Measurements from ENCODE around the gene IFI6.
"Not testable (repeated sequence)": the region's sequence is repeated elsewhere in the genome, so short reads cannot be mapped to it uniquely, and the experiment has no call there.

The IFI6 gene

GRCh38 chr1:27626031-27626935 is 45.7 kb downstream of the IFI6 start:
- no peak for DNase-seq

DNA sequence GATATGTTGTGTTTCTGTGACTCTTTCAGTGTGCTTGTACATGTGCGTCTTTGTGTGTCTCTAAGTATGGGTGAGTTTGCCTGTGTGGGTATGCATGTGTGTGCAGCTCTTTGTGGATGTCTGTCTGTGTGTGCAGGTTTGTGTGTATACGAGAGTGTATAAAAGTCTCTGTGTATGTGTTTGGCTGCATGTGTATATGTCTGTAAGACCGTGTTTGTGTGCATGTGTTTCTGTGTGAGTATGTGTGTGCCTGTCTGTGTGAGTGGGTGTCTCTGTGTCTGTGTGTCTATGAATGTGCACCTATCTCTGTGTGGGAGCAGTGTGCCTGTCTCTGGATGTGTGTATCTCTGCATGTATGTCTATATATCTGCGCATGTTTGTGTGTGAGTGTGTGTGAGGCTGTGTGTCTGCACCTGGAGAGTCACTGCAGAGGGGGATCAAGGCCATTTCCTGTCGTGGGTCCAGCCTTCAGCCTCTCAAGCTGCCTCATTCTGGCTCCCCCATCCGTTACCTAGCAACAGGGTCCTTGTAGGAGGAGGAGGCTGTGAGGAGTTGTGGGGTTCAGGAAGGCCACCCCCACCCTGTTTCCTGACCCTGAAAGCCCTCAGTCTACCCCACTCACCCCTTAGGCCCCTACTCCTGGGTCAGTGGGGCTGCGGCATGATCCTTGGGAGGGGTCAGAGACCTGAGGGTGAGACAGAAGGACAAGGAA is 47.4 kb downstream of the IFI6 start:
- no peak for DNase-seq

DNA sequence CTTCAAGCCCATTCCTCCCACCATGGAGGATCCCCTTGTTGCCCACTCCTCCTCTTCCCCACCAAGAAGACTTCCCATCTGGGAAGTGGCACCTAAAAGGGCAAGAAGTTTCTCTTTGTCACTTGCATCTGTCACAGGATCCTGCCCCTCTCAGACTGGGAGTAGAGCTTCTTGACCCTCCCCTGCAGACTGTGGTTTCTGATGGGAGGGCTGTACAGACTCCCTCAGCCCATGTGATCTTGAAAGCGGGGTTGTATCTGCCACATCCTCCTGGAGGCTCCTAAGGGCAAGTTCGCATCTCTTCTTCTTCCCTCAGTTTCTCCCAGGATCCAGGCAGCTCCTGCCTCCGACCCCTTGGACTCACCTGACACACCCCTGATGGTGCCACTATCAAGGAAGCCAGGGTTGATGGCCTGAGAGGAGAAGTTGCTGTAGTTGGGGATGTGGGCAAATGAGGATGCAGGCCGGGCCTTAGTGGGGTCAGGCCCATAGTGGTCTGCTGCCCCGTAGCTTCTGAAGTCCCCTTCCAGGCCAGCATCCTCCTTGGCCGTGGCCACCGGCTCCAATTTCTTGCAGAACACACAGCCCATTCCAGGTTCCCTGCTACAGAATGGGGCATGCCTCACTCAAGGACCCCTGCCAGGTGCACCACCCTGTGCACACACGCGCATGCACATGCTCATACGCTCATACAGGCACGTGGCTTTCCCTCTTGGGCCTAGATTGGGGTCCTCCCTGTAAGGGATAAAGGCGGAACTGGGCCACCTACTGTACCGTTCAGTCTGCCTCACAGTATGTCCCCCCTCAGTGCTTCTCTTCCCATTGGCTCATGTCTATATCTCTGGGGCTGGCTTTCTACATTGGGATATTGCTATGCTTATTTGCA is 48.4 kb downstream of the IFI6 start:
- no peak for DNase-seq

DNA sequence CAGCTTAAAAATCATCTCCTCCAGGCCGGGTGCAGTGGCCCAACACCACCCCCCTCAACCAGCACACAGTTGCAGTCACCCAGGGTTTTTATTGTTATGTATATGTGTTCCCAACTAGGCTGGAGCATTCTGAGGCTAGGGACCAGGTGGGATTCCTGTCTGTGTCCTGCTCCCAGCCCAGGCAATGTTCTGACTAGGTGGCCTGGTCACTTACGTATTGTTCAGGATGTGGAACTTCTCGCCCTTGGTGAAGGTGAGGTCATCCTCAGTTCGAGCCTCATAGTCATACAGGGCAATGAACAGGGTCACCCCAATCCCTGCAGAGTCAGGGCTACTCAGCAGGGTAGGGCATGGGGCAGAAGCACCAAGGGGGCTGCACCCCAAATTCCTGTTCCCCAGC is 49.2 kb downstream of the IFI6 start:
- no peak for DNase-seq

DNA sequence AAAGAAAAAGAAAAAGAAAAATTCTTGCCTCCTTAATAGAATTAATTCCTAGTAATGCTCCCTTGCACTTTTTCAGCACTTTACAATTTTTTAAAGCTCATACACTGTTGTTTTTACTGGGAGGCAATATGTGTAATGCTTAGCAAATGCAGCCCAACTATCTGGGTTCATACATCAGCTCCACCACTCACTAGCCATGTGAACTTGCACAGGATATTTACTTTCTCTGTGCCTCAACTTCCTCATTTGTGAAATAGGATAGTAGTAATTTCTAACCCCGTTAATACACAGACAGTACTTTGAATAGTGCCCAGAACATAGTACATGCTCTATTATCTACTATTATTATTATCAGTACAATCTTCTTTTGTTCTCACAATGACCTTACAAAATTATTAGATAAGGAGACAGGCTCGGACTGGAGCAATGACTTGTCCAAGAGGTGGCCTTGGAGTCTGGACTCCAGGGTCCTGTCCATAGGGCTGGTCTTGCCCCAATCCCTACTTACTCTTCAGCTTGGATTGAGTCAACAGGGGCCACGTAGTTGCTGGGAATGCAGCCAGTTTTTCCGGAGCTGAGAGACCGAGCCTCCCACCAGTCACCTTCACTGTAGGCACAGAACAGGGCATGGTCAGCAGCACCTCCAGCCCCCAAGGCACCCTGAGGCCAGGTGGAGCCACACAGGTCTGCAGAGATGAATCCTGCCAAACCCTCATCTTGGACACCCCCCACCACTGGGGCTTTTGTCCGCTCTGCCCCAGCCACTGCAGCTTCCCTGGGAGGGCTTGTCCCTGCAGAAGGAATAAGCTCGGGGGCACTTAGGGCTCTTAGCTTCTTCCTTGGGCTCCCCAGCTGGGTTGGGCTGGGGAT is 50.7 kb downstream of the IFI6 start:
- no peak for DNase-seq

- DNase-seq: not testable (repeated sequence)
Observed at GRCh38 chr1:27619782-27620438, 52.1 kb downstream of the IFI6 start.

DNA sequence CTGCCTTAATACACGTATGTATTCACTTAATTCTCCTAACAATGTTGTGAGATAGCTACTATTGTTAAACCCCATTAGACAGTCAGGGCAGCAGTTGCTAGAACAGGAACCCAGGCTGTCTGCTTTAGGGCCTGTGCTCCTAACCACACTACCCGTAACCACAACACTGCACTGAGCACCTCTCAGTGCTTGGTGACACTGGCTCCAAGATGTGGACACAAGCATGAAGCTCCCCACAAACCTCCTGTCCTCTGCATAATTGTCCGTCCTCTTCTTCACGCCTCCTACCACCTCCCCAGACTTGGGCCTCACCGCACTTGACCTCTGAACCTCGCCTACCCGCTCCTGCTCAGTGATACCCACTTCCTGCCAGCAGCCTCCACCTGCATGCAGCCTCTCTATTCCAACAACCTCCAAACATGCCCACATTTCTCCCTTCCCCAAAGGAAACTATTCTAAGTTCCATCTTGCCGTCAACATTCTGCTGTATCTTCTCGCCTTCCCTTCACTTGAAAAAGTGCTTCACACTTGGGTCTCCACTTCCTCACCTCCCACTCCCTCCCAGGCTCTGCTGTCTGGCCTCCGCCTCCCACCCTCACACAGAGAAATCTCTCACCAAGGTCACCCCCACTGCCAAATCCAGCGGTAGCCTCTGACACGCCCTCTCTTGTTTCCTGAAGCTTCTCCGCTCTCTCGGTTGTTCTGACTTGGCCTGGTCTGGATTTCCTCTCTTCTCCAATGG is 53.5 kb downstream of the IFI6 start:
- DNase-seq: no peak

DNA sequence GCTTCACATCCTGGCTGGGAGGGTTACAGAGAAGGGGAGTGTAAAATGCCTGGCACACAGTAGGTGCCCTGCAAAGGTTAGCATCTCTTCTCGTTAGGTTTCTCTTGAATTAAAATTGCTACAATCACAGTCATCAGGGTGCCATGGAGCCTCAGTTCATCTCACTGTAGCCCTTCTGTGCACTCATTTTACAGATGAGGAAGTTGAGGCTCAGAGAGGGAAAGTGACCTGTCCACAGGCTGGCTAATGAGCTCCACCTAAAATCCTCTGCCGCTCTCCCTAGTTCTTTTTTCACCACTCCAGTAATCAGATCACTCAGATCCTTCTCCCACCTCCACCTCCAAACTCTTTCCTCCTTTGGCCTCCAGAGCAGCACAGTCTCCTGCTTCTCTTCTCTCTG is 54.6 kb downstream of the IFI6 start:
- DNase-seq: no peak

GRCh38 chr1:27616441-27616840 is 55.6 kb downstream of the IFI6 start:
- no peak for DNase-seq
